HG02798 (cell line): Measurements from ENCODE around the gene KRTAP29-1.

ENCODE experiments used
- ATAC-seq: cut with Tn5 transposase; IDR thresholded peaks from one replicate; pipeline ENCODE4 v1.9.1; 2021; ENCODE audit warnings: mild to moderate bottlenecking; ENCODE audit not compliant: unreplicated experiment, poor library complexity

The KRTAP29-1 gene

DNA sequence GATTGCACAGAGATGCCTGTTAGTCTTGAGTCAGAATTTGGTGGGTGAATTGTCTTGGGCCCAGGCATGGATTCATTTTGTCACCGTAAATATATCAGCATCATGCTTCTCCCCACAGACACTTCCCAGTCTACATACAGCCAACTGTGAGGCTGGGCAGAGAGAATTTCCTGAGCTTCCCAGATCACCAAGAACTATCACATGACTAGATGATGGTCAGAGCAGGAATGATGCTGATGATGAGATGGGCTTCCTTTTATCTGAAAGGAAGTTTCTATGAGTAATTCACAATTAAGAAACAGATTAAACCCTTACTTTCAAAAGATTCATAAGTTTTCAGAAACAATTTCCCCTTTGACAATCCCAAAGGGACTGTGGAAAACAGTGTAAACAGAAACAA is 47.8 kb downstream of the KRTAP29-1 start:
- no peak for ATAC-seq
